Measurements from ENCODE around the gene TTLL5.

- no peak for TF ChIP-seq MAFK (IDR thresholded peaks at IDR 0.05; ENCODE audit: low read length)
- TF ChIP-seq CTCF (IDR thresholded peaks at IDR 0.05 in 2 of 3, conservative IDR thresholded peaks at IDR 0.05 in 1 of 3; ENCODE audit: insufficient read depth in 2 of 3, low read depth in 1 of 3, low read length in 3 of 3): peak; percentile 48 to 69 (median 65); a peak in 5 of 6 replicates
Measured at GRCh38 chr14:75906680-75907280, 245.7 kb downstream of the TTLL5 start.
